HG02623 (cell line): Measurements from ENCODE around the gene TCF12.
"Not testable (repeated sequence)": the region's sequence is repeated elsewhere in the genome, so short reads cannot be mapped to it uniquely, and the experiment has no call there.

ENCODE experiments used
- ATAC-seq: cut with Tn5 transposase; IDR thresholded peaks from one replicate; pipeline ENCODE4 v1.9.1; 2021; ENCODE audit warnings: moderate library complexity; ENCODE audit not compliant: unreplicated experiment

Gene TCF12

DNA sequence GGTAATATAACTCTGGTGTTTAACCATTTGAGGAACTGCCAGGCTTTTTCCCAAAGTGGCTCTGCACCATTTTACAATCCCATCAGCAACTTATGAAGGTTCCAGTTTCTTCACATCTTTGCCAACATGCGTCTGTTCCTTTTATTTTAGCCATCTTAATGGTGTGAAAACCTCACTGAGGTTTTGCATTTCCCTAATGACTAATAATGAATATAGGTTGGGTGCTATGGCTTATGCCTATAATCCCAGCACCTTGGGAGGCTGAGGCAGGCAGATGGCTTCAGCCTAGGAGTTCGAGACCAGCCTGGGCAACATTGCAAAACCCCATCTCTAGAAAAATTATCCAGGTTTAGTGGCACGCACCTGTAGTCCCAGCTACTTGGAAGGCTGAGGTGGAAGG, 210.6 kb downstream of the TCF12 start:
- ATAC-seq, result no peak

GRCh38 chr15:57130956-57131355, 212.5 kb downstream of the TCF12 start:
- no peak for ATAC-seq

GRCh38 chr15:57133127-57133968, 214.9 kb downstream of the TCF12 start:
- ATAC-seq, result no peak

DNA sequence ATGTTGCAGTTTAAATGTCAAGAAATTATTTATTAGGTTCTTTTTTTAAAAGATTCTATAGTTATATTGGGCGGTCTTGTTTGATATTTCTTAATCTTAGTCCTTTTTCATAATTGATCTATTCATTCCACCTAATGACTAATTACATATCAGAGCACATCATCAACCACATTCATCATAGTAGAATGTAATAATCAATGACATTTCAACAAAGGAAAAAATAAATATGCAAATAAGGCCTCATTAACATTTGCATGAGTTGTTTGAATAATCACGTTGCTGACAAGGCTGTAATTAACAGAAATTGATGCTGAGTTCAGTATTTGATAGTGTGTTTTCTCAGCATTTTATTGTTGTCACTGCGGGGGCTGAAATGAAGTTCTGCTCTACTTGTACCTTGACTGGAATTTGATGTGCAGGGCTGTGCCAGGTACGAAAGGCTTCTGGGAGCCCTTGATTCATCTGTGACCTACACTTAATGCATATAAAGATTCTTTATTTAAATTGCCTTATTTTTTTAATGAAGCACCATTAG, 215.7 kb downstream of the TCF12 start:
- ATAC-seq, result no peak

- ATAC-seq, result no peak
Measured at GRCh38 chr15:57134851-57135250, 216.4 kb downstream of the TCF12 start.

GRCh38 chr15:57135800-57136199, 217.4 kb downstream of the TCF12 start:
- ATAC-seq, result no peak

DNA sequence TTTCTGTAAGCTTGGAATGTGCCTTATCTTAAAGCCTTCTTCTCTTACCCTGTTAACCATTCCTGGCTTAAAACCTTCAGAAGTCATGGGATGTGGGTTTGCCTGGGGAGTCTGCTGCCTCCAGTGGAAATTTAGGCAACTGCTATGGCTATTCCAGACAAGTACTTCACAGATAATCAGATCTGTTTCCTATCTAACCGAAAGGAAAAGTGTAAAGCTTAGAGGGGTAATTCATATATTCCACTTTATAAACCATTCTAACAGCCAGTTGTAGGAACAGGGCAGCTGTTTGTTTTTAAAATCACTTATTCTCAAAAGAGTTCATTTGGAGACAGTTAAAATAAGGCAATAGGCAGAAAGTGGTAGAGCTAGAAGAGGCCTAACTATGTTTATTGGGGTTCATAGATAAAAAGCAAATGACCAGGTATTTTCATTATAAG, 219.9 kb downstream of the TCF12 start:
- no peak for ATAC-seq

- ATAC-seq, result no peak
Measured at GRCh38 chr15:57143511-57144078, 225.2 kb downstream of the TCF12 start.

- ATAC-seq, result no peak
Measured at GRCh38 chr15:57144448-57144847, 226.0 kb downstream of the TCF12 start.

- ATAC-seq, result no peak
Measured at GRCh38 chr15:57146506-57147201, 228.2 kb downstream of the TCF12 start.

DNA sequence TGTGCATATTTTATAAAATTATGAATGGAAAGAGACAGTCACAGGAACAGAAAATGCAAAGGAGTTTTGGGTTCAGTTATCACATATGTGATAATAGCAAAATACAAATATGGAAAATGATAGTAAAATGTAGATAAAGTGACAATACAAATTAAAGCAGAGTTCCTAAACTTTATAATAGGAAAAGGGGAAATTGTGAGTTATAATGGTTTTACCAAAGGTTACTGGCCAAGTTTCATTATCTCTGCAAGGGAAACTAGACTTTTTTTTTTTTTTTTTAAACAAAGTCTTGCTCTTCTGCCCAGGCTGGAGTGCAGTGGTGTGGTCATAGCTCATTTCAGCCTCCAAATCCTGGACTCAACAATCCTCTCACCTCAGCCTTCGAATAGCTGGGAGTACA, 229.2 kb downstream of the TCF12 start:
- no peak for ATAC-seq

- no peak for ATAC-seq
Measured at GRCh38 chr15:57148262-57148661, 229.8 kb downstream of the TCF12 start.

GRCh38 chr15:57149196-57149595, 230.8 kb downstream of the TCF12 start:
- no peak for ATAC-seq

DNA sequence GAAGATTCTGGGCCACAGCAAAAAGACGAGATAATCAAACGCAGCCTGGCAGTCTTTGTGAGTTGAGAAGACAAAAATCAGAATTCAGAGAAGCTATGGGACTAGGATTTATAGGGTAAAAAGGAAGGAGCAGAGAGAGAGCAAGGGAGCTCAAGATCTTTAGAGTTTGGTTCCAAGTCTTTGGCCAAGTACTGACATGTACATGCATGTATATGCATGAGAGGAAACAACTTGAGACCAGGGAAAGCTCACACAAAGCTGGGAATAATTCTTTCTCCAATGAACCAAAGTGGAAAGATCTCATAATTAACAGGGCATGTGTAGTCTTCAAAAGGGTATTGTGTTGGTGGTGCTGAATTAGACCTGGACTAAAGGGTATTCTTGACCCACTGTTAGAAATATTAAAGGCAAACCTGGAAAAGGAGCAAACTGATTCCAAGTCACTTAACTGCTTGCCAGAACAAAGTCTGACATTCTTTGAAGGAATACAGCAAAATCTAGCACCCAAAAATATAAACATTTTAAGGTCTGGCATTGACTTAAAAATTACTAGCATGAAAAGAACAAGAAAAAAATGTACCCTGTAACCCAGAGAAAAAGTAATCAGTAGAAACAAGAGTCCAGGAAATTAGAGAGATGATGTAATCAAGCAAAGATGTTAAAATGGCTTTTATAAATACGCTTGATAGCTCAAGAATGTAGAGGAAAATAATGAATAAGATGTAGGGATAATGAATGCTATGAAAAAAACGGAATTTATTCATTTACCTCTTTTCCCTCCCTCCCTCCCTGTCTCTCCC, 231.8 kb downstream of the TCF12 start:
- ATAC-seq, result no peak

GRCh38 chr15:57150866-57151203, 232.4 kb downstream of the TCF12 start:
- not testable (repeated sequence) for ATAC-seq

- no peak for ATAC-seq
Measured at GRCh38 chr15:57152133-57152532, 233.7 kb downstream of the TCF12 start.

GRCh38 chr15:57152666-57153539, 234.5 kb downstream of the TCF12 start:
- no peak for ATAC-seq

GRCh38 chr15:57156210-57156884, 237.9 kb downstream of the TCF12 start:
- ATAC-seq, result no peak

GRCh38 chr15:57158589-57158988, 240.1 kb downstream of the TCF12 start:
- no peak for ATAC-seq
